GM20431 (cell line): ENCODE results near the gene NFE2L3.
"Not testable (repeated sequence)": the region's sequence is repeated elsewhere in the genome, so short reads cannot be mapped to it uniquely, and the experiment has no call there.

Experiments used
- in situ Hi-C: fragments of 300-500 bp; cut with MseI, MboI; formaldehyde crosslinking; loops from one replicate; pipeline ENCODE4 v1.15.0; 2020; ENCODE audit warnings: low sequenced_read_pairs; ENCODE audit not compliant: unreplicated experiment

NFE2L3 gene

DNA sequence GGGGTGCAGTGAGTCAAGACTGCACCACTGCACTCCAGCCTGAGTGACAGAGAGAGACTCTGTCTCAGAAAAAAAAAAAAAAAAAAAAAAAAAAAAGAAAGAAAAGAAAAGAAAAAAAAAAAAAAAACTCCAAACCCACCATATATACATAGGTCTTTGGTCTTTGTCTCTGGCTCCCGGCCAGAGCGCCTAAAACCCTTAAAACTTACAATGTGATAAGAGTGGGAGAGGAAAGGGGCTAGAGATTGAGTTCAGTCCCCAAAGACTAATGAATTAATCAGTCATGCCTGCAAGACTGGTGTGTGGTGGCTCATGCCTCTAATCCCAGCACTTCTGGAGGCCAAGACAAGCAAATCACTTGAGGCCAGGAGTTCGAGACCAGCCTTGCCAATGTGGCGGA, 6.8 kb upstream of the NFE2L3 start:
- in situ Hi-C loops, result no loop called here

DNA sequence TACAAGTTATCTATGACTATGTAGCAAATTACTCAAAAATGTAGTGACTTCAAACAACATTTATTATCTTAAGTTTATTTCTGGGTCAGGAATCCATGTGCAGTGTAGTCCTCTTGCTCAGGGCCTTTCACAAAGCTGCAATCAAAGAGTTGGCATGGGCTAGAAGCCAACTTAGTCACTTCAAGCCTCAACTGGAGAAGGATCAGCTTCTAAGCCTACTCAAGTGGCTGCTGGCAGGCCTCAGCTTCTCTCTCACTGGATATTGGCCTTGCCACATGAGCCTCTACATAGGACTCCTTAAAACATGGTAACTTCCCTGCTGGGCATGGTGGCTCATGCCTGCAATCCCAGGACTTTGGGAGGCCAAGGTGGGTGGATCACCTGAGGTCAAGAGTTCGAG, 5.0 kb upstream of the NFE2L3 start:
- in situ Hi-C loops, result no loop called here

DNA sequence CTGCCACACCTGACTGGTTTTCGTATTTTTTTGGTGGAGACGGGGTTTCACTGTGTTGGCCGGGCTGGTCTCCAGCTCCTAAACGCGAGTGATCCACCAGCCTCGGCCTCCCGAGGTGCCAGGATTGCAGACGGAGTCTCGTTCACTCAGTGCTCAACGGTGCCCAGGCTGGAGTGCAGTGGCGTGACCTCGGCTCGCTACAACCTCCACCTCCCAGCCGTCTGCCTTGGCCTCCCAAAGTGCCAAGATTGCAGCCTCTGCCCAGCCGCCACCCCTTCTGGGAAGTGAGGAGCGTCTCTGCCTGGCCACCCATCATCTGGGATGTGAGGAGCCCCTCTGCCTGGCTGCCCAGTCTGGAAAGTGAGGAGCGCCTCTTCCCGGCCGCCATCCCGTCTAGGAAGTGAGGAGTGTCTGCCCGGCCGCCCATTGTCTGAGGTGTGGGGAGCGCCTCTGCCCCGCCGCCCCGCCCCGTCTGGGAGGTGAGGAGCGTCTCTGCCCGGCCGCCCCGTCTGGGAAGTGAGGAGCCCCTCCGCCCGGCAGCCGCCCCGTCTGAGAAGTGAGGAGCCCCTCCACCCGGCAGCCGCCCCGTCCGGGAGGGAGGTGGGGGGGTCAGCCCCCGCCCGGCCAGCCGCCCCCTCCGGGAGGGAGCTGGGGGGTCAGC, 4.2 kb upstream of the NFE2L3 start:
- in situ Hi-C loops, result not testable (repeated sequence)

DNA sequence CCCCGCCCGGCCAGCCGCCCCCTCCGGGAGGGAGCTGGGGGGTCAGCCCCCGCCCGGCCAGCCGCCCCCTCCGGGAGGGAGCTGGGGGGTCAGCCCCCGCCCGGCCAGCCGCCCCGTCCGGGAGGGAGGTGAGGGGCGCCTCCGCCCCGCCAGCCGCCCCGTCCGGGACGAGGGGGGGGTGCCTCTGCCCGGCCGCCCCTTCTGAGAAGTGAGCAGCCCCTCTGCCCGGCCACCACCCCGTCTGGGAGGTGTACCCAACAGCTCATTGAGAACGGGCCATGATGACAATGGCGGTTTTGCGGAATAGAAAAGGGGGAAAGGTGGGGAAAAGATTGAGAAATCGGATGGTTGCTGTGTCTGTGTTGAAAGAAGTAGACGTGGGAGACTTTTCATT, 3.7 kb upstream of the NFE2L3 start:
- in situ Hi-C loops, result not testable (repeated sequence)

DNA sequence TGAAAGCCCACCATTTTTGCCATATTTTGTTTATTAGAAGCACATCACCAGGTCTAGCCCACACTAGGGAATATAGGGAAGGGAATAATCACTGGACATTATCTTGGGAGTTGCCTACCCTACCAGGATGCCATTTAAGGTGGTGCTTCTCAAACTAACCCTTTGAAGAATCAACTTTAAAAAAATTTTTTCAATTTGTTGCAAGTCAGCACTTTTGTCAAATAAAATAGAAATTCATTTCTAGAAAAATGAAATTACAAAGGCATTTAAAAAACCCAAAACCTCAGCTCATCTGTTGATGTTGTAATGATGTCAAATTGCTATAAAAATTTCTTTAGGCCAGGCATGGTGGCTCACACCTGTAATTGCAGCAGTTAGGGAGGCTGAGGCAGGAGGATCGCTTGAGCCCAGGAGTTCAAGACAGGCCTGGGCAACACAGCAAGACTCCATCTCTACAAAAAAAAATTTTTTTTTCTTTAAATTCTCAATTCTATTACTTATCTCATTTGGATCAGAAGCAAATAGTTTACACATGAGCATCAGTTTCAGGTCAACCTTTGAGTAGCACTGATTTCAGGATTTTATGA, 2.5 kb upstream of the NFE2L3 start:
- in situ Hi-C loops, result no loop called here

DNA sequence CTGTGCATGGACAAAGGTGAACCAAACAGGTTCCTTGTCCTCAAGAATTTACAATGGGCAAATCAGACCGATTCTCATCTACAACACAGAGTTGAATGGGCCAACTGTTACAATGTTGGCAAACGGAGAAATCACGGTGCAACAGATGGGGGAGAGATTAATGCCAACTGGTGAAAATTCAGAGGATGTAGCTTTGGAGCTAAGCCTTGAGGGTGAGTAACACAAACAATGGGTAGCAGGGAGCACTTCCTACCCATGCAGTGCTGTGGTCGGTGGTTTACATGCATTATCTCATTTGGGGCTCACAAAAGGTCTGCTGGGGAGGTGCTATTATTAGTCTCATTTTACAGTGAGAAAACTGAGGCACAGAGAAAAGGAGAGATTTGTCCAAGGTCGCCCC, 902 bp upstream of the NFE2L3 start:
- in situ Hi-C loops, result no loop called here

DNA sequence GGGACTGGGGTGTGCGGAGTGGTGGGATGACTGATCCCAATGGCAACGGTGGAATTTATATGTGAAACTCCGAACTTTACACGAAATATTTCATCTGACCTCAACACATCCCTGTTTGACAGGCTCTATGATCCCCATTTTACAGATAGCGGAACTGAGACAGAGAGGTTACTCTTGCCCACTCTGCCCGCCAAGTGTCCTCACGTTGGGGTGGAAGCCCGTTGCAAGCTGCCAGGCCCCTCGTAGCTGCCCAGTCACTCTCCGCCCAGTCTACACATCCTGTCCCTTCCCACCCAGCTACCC, 397 bp upstream of the NFE2L3 start:
- in situ Hi-C loops, result no loop called here

DNA sequence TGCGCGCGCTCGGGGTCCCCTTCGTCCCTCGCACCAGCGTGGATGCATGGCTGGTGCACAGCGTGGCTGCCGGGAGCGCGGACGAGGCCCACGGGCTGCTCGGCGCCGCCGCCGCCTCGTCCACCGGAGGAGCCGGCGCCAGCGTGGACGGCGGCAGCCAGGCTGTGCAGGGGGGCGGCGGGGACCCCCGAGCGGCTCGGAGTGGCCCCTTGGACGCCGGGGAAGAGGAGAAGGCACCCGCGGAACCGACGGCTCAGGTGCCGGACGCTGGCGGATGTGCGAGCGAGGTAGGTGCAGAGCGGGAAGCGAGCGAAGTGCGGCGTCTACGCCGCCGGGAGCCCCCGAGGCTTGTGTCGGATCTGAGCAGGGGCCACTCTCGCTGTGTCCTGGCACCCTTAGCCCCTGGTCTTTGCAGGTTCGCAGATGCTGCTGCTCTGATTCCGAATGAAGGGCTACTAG, 813 bp downstream of the NFE2L3 start:
- in situ Hi-C loops, result not testable (repeated sequence)

DNA sequence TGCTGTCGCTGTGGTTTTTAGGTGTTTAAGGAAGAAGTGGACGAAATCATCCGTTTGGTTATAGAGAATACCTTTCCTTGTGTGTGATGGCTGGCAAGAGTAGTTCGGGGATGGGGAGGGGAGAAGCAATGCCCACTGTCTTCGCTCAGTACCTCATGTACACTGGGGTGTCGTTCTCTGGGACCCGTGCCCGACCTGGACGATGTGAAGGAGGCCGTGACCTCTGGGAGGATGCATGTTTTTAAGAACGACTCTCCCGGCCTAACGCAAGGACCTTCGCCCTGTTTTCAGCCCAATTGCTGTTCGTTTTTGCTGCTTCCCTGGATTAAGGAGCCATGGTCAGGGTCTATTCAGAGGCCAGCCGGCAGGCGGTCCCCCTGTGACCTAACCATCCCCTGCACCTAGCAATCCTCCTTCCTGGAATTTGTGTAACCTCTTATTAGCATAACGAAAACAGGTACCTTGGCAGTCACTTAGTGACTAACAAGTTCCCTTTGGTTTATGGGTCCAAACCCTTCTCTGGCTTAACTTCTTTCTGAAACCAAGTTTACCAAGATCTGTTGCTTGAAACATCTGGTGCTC, 1.3 kb downstream of the NFE2L3 start:
- in situ Hi-C loops, result no loop called here

DNA sequence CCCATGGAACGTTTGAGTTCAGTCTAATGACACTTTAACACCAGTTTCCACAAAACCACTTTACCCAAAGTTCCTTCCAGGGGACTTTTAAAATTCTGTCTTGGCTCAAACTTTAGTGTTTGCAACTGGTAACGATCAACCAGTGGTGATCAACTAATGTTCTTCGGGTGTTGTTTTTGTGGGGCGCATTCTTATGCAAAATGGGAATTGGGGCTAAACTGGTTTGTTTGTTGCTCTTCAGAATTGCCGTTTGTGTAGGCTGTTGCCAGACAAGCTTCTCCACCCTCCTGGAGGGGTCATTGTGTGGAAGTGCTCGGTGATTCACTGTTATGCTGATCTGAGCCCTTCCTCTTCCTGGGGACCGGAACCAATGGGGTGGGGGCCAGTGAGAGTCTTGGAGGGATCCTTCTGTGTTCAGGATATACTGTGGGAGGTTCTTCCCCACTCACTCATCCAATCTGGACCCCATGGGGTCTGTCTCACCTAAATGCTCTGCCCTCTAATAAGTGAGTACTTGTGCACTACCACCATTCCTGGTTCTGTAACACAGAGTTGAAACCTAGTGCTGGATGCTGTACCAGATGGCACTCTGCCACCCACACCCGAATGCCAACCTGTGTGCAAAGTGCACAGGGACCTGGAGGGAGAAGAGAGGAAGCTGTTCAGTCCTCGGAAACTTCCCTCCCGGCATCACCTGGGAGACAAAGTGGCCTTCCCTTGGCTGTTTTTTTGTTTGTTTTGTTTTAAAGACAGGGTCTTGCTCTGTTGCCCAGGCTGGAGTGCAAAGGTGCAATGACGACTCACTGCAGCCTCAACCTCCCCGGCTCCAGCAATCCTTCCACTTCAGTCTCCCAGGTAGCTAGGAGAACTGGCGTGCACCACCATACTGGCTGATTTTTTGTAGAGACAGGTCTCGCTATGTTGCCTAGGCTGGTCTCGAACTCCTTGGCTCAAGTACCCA, 2.1 kb downstream of the NFE2L3 start:
- in situ Hi-C loops, result no loop called here

DNA sequence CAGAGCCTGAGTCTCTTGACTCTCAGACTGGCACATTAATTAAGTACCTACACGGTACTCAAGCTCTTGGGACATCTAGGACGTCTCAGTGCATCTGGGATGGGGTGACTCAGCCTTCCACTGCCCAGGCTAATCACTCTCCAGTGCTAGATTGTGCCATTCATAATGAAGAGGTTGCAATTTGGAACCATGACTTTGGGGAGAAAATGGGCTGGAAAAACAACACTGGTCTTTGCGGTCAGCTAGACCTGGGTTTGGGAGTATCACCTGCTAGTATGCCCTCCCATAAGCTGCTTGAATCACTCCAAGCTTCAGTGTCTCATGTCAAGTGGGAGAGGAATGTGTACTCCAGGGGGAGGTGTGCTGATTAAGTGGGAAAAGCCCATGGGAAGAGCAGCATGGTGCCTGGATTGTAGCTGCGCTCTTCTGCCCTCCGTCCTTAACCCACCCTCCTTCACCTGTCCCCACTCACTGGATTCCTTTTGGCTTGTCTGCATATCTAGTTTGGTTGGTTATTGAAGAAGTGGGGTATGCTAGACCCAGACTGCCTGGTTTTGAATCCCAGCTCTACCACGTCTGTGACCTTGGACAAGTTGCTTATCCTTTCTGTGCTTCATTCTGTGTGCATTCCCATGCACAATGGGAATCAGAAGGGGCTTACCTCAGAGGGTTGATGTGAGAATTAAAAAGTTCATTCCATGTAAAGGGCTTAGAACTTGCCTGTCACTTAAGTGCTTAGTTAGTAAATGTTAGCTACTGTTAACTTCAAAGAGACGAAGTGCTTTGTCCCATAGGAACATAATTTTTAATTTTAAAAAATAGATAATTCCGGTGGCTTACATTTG, 3.8 kb downstream of the NFE2L3 start:
- in situ Hi-C loops, result no loop called here

DNA sequence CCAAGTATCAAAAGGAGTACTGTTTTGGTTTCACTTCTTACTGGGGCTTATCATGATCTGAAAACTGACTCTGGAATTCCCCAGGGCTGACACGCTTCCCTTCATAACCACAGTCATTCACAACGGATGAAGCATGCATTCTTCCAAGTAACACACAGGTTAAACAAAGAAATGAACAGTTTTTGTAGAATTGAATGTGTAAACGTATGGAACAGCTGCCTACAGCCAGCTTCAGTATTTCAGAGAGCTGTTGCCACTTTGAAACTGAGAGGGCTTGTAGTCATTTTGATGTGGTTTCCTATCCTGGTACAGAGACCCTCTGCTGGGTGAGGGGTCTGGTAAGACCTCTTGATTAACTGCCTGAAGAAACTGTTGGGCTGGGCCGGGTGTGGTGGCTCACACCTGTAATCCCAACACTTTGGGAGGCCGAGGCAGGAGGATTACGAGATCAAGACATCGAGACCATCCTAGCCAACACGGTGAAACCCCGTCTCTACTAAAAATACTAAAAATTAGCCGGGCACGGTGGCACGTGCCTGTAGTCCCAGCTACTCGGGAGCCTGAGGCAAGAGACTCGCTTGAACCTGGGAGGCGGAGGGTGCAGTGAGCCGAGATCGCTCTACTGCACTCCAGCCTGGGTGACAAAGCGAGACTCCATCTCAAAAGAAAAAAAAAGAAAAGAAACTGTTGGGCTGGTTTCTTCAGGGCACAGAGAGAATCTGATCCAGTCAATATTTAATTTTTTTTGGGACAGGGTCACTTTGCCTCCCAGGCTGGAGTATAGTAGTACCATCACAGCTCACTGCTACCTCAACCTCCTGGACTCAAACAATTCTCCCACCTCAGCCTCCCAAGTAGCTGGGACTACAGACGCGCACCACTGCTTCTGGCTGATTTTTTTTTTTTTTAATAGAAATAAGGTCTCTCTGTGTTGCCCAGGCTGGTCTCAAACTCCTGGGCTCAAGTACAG, 4.7 kb downstream of the NFE2L3 start:
- in situ Hi-C loops, result no loop called here

DNA sequence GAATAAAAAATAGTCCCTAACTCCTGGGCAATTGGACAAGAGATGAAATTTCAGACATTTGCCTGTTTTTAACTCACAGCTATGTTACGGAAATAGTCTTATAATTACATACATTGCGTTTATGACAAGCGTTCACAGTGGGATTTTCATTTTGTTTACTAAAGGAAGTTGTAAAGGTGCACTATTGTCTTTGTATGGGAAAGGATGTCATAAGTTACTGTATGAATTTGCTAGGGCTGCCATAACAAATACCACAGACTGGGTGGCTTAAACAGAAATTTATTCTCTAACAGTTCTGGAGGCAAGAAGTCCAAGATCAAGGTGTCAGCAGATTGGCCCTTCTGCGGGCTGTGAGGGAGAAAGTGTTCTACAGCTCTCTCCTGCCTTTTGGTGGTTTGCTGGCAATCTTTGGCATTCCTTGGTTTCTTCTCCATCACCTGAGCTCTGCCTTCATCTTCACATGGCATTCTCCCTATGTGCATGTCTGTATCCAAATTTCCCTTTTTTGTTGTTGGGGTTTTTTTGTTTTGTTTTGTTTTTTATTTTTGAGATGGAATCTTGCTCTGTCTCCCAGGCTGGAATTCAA, 5.6 kb downstream of the NFE2L3 start:
- in situ Hi-C loops, result no loop called here

DNA sequence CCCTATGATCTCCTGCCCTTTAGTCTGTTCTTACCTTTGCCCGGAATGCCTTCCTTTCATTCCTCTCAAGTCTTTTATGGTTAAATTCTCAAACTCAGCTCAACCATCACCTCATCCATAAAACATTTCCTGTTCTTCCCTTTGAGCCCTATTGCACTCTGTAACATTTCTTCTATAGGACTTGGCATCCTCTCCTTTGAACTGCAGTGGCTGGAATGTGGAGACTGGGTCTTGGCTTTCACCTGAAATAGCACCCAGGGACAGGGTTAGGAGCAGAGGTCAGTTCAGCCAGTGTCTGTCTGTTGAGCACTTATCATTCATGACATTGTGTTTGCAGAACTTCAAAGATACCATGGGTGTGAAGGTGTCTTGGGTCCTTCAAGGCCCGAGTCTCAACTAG, 7.2 kb downstream of the NFE2L3 start:
- in situ Hi-C loops, result no loop called here

DNA sequence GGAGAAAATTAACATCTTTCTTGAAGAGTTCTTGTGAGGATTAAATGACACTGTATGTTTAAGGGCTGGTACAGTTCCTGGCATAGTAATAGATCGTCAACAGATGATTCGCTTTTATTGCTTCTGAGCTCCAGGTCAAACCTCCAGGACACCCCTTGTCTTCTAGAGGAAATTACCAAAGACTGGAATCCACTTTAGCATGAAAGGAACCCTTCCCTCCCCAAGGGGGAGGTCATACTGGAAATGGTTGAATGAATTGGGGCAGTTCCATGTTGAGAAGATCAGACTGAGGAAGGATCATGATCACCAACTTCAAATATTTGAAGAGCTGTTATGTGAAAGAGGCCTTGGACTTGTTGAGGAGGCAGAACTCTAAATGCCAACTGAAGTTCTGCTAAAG, 8.9 kb downstream of the NFE2L3 start:
- in situ Hi-C loops, result no loop called here

DNA sequence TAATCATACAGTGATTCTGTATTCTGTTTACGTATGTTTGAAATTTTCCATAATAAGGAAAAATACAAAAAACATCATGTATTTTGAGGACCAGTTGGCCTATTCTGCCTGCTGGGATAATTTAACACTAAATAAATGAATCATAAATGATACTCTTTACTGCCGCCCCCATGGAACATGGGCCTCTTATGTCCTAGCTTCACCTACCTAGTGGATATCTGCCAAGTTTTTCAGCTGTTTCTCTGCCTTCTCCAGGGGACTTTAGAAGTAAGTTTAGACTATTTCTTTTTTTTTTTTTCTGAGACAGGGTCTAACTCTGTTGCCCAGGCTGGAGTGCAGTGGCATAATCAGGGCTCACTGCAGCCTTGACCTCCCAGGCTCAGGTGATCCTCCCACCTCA, 10.4 kb downstream of the NFE2L3 start:
- in situ Hi-C loops, result no loop called here

DNA sequence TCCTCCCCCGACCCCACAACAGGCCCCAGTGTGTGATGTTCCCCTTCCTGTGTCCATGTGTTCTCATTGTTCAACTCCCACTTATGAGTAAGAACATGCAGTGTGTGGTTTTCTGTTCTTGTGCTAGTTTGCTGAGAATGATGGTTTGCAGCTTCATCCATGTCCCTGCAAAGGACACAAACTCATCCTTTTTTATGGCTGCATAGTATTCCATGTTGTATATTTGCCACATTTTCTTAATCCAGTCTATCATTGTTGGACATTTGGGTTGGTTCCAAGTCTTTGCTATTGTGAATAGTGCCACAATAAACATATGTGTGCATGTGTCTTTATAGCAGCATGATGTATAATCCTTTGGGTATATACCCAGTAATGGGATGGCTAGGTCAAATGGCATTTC, 11.8 kb downstream of the NFE2L3 start:
- in situ Hi-C loops, result not testable (repeated sequence)

DNA sequence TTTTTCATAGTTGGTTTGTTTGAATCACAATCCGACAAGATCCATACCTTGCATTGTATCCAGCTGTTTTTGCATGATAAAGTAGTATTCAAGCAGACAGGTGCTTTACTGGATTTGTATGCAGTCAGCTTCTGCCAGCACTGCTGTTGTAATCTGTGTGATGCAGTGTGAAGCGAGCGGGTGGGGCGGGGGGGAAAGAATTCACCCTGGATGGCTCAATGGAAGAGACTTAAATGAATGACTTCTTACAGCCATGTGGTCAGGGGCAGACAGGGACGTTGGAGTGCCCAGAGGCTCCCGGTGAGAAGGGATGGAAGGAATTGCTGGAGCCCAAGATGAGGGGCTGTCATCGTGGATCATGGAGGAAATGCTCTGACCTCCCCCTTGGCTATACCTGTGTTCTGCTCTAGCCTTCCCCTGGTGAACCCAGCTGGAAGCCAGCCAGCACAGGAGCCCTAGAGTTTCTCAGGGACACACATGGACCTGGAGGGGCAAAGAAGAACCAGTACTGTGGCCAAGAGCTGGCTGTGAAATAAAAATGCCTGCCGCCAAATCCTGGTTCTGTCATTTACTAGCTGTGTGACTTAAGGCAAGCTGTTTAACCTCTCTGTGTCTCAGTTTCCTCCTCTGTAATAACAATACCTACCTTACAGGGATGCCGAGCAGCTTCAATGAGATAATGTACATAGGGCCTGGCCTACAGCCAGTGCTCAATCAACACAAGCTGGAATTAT, 14.1 kb downstream of the NFE2L3 start:
- in situ Hi-C loops, result no loop called here
